PC-3 (cell line): ENCODE results near the gene PIM1. TPM values are rescaled to one million over a fixed set of nuclear protein-coding genes. Genes with fewer than 3 reads are reported as not detected.
"Not testable (repeated sequence)": the region's sequence is repeated elsewhere in the genome, so short reads cannot be mapped to it uniquely, and the experiment has no call there.

ENCODE experiments used
- ATAC-seq: fragments of 200-7000 bp; cut with Tn5 transposase; 2 replicates; pipeline ENCODE4 v1.9.1; 2020; ENCODE audit warnings: mild to moderate bottlenecking, moderate library complexity
- BruUV-seq: library from RNA; stranded (reverse); fragments of 400-500 nt; replicated peaks from 2 replicates; lab custom pipeline; 2021; lab: Mats Ljungman, UMichigan
- CTCF ChIA-PET: fragments of 300-600 bp; sonication (Branson Sonifier 250); formaldehyde crosslinking; loops from one replicate; lab custom pipeline; 2022; ENCODE audit warnings: antibody characterized with exemption; lab: Charles Lee
- POLR2A ChIA-PET: fragments of 300-600 bp; sonication (Branson Sonifier 250); formaldehyde crosslinking; loops from one replicate; lab custom pipeline; 2022; ENCODE audit warnings: antibody characterized with exemption; ENCODE audit not compliant: unreplicated experiment; lab: Charles Lee
- DNase-seq: peaks from one replicate; pipeline ENCODE4 v3.0.0-alpha.2; 2015
- H2AFZ ChIP-seq: fragments of 300-600 bp; sonication (generic); 2 replicates; pipeline ENCODE4 v1.6.0; 2016; ENCODE audit warnings: antibody characterized with exemption, low read length
- H3F3A ChIP-seq: fragments of 300-600 bp; sonication (generic); one replicate; pipeline ENCODE4 v1.6.0; 2017; ENCODE audit warnings: antibody characterized with exemption, low read length, control low read depth, mild to moderate bottlenecking; ENCODE audit not compliant: unreplicated experiment
- H3K27ac ChIP-seq: fragments of 300-600 bp; sonication (generic); 2 replicates; pipeline ENCODE4 v1.5.1; 2016; ENCODE audit warnings: mild to moderate bottlenecking, low read length
- H3K27me3 ChIP-seq: fragments of 300-600 bp; sonication (generic); 2 replicates; pipeline ENCODE4 v1.6.1; 2016; ENCODE audit warnings: low read length, mixed read lengths
- H3K36me3 ChIP-seq: fragments of 300-600 bp; sonication (generic); 2 replicates; pipeline ENCODE4 v1.6.1; 2016; ENCODE audit warnings: low read depth, mixed run types, low read length, mixed read lengths
- H3K4me1 ChIP-seq: fragments of 300-600 bp; sonication (generic); 2 replicates; pipeline ENCODE4 v1.5.1; 2016; ENCODE audit warnings: low read length; ENCODE audit not compliant: insufficient read depth
- H3K4me2 ChIP-seq: fragments of 300-600 bp; sonication (generic); 2 replicates; pipeline ENCODE4 v1.6.0; 2016; ENCODE audit warnings: low read length
- H3K4me3 ChIP-seq: fragments of 300-600 bp; sonication (generic); 2 replicates; pipeline ENCODE4 v1.5.1; 2016; ENCODE audit warnings: mild to moderate bottlenecking, low read length, mixed read lengths
- H3K79me2 ChIP-seq: fragments of 300-600 bp; sonication (generic); 2 replicates; pipeline ENCODE4 v1.6.1; 2017; ENCODE audit warnings: low read length, mixed read lengths
- H3K9ac ChIP-seq: fragments of 300-600 bp; sonication (generic); 2 replicates; pipeline ENCODE4 v1.6.0; 2016; ENCODE audit warnings: mild to moderate bottlenecking, low read length
- H3K9me2 ChIP-seq: fragments of 300-600 bp; sonication (generic); replicated peaks from 2 replicates; pipeline ENCODE4 v1.6.1; 2016; ENCODE audit warnings: mixed run types, low read length, mixed read lengths
- H3K9me3 ChIP-seq: fragments of 300-600 bp; sonication (generic); 2 replicates; pipeline ENCODE4 v1.6.1; 2016; ENCODE audit warnings: low read length, mixed read lengths
- H4K20me1 ChIP-seq: fragments of 300-600 bp; sonication (generic); 2 replicates; pipeline ENCODE4 v1.6.1; 2016; ENCODE audit warnings: low read length, mixed read lengths
- EZH2 ChIP-seq: fragments of 300-600 bp; sonication (generic); IDR thresholded peaks from one replicate; pipeline ENCODE4 v1.6.1; 2017; ENCODE audit warnings: antibody characterized with exemption, mild to moderate bottlenecking, low read length; ENCODE audit not compliant: unreplicated experiment
- EZH2phosphoT487 ChIP-seq: fragments of 300-600 bp; sonication (generic); IDR thresholded peaks from 2 replicates; pipeline ENCODE4 v1.6.1; 2018; ENCODE audit warnings: mild to moderate bottlenecking, antibody characterized with exemption, low read length, borderline replicate concordance
- intact Hi-C: fragments of 100-400 bp; cut with micrococcal nuclease; formaldehyde crosslinking; loops from 2 replicates; pipeline ENCODE4 v1.9.0; 2023
- total RNA-seq: library from RNA; depleted of rRNA; stranded (reverse); fragments of >200 nt; gene quantifications from 2 replicates; pipeline ENCODE4 v1.2.3, GENCODE V29; 2014
- TF ChIP-seq, protein P1 (sequence below): fragments of 300-600 bp; sonication (generic); conservative IDR thresholded peaks from 2 replicates; pipeline ENCODE4 v1.5.1; 2017; ENCODE audit warnings: antibody characterized with exemption, low read depth, mild to moderate bottlenecking, low read length

PIM1 gene
- total RNA-seq, 1 experiment from 2014 or later = 74.1 TPM

- Histone ChIP-seq H3K79me2 (no peaks in the 10 kb centered on the region), H3F3A (no peaks in the 10 kb centered on the region), H2AFZ (no peak overlapping the region), H3K9me2 (no peaks in the 10 kb centered on the region), H3K27me3 (no peaks in the 10 kb centered on the region), H3K4me2 (no peak overlapping the region), H3K4me3 (no peak overlapping the region), H3K9me3 (no peaks in the 10 kb centered on the region), H3K4me1 (peaks cover 40% of the 10 kb centered on the region), H3K27ac (peak overlapping the region; percentile 85), H3K36me3 (no peaks in the 10 kb centered on the region), H3K9ac (peak overlapping the region; percentile 69), H4K20me1 (no peaks in the 10 kb centered on the region)
- TF ChIP-seq EZH2phosphoT487 (no peak), EZH2 (no peak)
- TF ChIP-seq, protein P1, sequence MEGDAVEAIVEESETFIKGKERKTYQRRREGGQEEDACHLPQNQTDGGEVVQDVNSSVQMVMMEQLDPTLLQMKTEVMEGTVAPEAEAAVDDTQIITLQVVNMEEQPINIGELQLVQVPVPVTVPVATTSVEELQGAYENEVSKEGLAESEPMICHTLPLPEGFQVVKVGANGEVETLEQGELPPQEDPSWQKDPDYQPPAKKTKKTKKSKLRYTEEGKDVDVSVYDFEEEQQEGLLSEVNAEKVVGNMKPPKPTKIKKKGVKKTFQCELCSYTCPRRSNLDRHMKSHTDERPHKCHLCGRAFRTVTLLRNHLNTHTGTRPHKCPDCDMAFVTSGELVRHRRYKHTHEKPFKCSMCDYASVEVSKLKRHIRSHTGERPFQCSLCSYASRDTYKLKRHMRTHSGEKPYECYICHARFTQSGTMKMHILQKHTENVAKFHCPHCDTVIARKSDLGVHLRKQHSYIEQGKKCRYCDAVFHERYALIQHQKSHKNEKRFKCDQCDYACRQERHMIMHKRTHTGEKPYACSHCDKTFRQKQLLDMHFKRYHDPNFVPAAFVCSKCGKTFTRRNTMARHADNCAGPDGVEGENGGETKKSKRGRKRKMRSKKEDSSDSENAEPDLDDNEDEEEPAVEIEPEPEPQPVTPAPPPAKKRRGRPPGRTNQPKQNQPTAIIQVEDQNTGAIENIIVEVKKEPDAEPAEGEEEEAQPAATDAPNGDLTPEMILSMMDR = no peak
- CTCF ChIA-PET = interaction anchor here (0.7 to 1.1 kb wide), 3 partner anchors 24 to 83 kb away, joined by 3 to 5 read pairs (median 5); no protein-coding TSS in a partner anchor
- DNase-seq = no peak
- intact Hi-C loops = no loop called here
- POLR2A ChIA-PET = no interaction called here
- no peak for ATAC-seq
- BruUV-seq = no TSS peak
These were observed 42.9 kb upstream of the PIM1 start for GRCh38 chr6:37126961-37127616.

DNA sequence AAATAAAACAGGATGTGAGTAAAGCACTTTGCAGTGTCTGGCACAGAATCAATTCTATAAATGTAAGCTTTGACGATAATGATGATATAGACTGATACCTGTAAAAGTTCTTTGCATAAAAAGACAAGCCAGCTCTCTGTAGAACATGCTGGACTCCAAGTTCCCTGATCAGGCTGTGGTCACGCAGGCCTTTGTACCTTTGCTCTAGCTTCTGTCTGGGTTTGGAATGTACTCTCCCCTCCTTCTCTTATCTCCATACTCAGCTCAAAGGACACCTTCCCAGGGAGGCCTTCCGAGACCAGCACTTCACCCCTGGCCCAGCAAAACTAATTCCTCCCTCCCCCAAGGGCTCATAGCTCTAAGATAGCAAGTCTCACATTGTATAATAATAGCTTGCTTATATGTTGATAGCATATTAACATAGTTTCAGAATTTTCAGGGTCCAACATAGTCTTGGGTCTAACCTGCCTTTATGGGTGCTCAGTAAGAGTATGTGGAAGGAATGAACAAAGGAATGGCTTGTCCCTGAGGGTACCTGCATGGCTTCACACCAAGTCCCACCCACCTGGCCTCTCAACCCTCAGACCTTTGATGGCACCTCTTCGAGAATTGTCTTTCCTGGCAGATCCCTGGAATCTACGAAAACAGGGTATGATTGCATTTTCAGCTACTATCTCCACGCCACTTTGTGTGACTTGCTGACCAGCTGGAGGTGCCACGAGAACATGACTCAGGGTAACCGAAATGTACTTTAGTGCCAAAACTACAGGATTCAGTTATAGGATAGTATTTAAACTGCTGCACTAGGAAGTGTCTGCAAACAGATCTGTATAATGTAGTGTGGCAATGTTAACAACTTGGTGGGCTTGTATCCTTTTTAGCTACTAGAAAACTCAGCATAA is 41.7 kb upstream of the PIM1 start:
- ATAC-seq (peak; percentile 82), DNase-seq (peak; percentile 76)
- no peaks in the 10 kb centered on the region for H3K27me3 ChIP-seq
- H3K36me3 ChIP-seq = no peaks in the 10 kb centered on the region
- peaks cover 40% of the 10 kb centered on the region for H3K4me1 ChIP-seq
- TF ChIP-seq, protein P1 = peak; percentile 49
- no peak for TF ChIP-seq EZH2
- 0 out of 2 replicates have a peak overlapping the region, but pooled peaks have one; percentile 4 for H3K4me3 ChIP-seq
- TSS peak; percentile 90 for BruUV-seq
- H3K79me2 ChIP-seq = no peaks in the 10 kb centered on the region
- H3K4me2 ChIP-seq = peak overlapping the region; percentile 66
- no peaks in the 10 kb centered on the region for H3F3A ChIP-seq
- CTCF ChIA-PET = interaction anchor here (0.6 to 1.2 kb wide), 7 partner anchors 26 to 252 kb away, joined by 3 to 5 read pairs (median 3); partner anchors contain the start of gene PIM1
- no peak overlapping the region for H2AFZ ChIP-seq
- intact Hi-C loops = loop anchor here (1.0 kb wide), 2 partner anchors 41 to 69 kb away; no protein-coding TSS in a partner anchor
- no peaks in the 10 kb centered on the region for H4K20me1 ChIP-seq
- no peaks in the 10 kb centered on the region for H3K9me3 ChIP-seq
- peak overlapping the region; percentile 96 for H3K27ac ChIP-seq
- POLR2A ChIA-PET = interaction anchor here (0.6 to 0.9 kb wide), 4 partner anchors 13 to 74 kb away, joined by 3 to 4 read pairs (median 4); no protein-coding TSS in a partner anchor
- H3K9me2 ChIP-seq = no peaks in the 10 kb centered on the region
- peak overlapping the region; percentile 86 for H3K9ac ChIP-seq

DNA sequence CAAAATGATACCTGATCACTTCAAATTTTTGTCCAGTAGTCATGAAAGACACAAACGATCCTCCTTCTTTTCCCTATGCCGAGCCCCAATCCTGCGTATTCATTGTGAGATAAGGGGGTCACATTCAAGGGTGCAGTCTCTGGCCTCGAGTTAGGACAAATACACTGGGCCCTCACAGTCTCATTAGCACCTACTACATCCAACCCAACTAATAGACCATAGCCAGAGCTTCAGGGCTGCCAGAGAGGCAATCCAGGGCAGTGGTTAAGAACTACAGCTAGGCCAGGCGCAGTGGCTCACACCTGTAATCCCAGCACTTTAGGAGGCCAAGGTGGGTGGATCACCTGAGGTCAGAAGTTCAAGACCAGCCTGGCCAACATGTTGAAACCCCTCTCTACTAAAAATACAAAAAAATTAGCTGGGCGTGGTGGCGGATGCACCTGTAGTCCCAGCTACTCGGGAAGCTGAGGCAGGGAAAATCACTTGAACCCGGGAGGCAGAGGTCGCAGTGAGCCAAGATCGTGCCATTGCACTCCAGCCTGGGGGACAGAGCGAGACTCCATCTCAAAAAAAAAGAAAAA is 41.0 kb upstream of the PIM1 start:
- DNase-seq, H3K9me2 ChIP-seq, POLR2A ChIA-PET, H4K20me1 ChIP-seq, ATAC-seq, H2AFZ ChIP-seq, H3K4me3 ChIP-seq, H3K27me3 ChIP-seq, H3F3A ChIP-seq, H3K9me3 ChIP-seq, H3K79me2 ChIP-seq, H3K36me3 ChIP-seq, BruUV-seq: not testable (repeated sequence)
- Histone ChIP-seq H3K4me1 (peaks cover 46% of the 10 kb centered on the region), H3K27ac (peak overlapping the region; percentile 96), H3K9ac (peak overlapping the region; percentile 86), H3K4me2 (peak overlapping the region; percentile 66)
- CTCF ChIA-PET = interaction anchor here (0.6 to 1.2 kb wide), 2 partner anchors 32 to 252 kb away, joined by 3 read pairs; no protein-coding TSS in a partner anchor
- intact Hi-C loops = loop anchor here (1.0 kb wide), 2 partner anchors 40 to 70 kb away; no protein-coding TSS in a partner anchor
